Measurements from ENCODE around the gene CCDC188.

CCDC188 gene

GRCh38 chr22:20102203-20102780, 48.6 kb downstream of the CCDC188 start:
- Histone ChIP-seq H3K9me3 (no peaks in the 10 kb centered on the region), H3K27me3 (no peaks in the 10 kb centered on the region), H3K36me3 (peaks cover 100% of the 10 kb centered on the region), H4K20me1 (peaks cover 87% of the 10 kb centered on the region), H3K4me3 (no peak overlapping the region), H3K9ac (no peak overlapping the region), H3K27ac (no peak overlapping the region), H3K4me2 (no peak overlapping the region), H3K4me1 (no peaks in the 10 kb centered on the region)
- TF ChIP-seq Cebpa-rat (IDR thresholded peaks at IDR 0.05) = no peak

GRCh38 chr22:20101638-20102037, 49.2 kb downstream of the CCDC188 start:
- Histone ChIP-seq H3K4me1 (no peaks in the 10 kb centered on the region), H3K9ac (no peak overlapping the region), H3K4me3 (no peak overlapping the region), H3K27ac (no peak overlapping the region), H3K9me3 (no peaks in the 10 kb centered on the region), H3K36me3 (peaks cover 100% of the 10 kb centered on the region), H3K27me3 (no peaks in the 10 kb centered on the region), H3K4me2 (no peak overlapping the region), H4K20me1 (peaks cover 86% of the 10 kb centered on the region)
- TF ChIP-seq Cebpa-rat (IDR thresholded peaks at IDR 0.05) = no peak

GRCh38 chr22:20099099-20099711, 51.6 kb downstream of the CCDC188 start:
- no peak overlapping the region for H3K4me3 ChIP-seq
- no peaks in the 10 kb centered on the region for H3K4me1 ChIP-seq
- no peak overlapping the region for H3K4me2 ChIP-seq
- no peak overlapping the region for H3K9ac ChIP-seq
- H3K36me3 ChIP-seq = peaks cover 100% of the 10 kb centered on the region
- H3K27ac ChIP-seq = no peak overlapping the region
- no peak for TF ChIP-seq Cebpa-rat (IDR thresholded peaks at IDR 0.05)
- H4K20me1 ChIP-seq = peaks cover 79% of the 10 kb centered on the region
- H3K9me3 ChIP-seq = no peaks in the 10 kb centered on the region
- no peaks in the 10 kb centered on the region for H3K27me3 ChIP-seq

All from BLaER1 (cell line).